GM12873 (cell line): ENCODE measurements around the gene SPRR5.
A peak's percentile ranks its signal among the peaks of the same experiment; 100 is the strongest.

Experiments used
- CTCF ChIP-seq: IDR thresholded peaks from 2 replicates; pipeline ENCODE4 v1.5.1; 2012; ENCODE audit warnings: low read depth, mild to moderate bottlenecking, moderate library complexity, low read length, control low read depth; ENCODE audit not compliant: insufficient read depth; ENCODE audit errors: missing control alignments

Gene SPRR5

DNA sequence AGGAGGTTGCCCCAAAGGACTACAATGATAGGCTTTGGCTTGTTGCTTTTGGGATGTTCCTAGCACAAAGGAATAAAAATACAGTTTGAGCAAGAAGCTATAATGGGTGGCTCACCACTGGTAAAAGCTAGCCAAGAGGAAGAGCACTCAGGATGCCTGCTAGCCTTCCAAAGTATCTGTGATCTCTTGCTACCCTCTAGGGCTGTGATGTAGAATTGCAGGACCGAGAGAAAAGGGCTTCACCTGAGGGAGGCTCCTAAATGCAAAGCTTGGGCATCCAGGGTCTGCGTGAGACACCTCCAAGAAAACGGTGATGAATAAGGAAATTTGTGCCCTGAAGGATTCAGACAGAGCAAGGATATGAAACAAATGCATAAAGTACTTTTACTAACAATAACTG, 20.9 kb upstream of the SPRR5 start:
- peak; percentile 82 for TF ChIP-seq CTCF

DNA sequence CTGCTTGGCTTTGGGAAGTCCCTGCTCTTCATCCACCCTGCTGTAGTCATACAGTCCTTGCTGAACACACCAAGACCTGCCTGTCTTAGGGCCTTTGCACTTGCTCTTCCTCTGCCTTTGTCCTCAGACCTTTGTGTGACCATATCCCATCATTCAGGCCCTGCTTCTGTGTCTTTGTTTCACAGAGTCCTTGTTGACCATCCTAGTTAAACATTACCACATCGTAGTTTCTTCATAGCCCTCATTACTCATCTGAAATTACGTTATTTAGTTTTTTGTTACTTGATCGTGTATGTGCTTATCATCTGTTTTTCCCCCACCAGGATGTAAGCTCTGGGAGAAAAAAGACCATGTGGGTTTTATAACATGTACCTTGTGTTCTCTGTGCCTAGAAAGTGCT, 18.3 kb upstream of the SPRR5 start:
- no peak for TF ChIP-seq CTCF

GRCh38 chr1:152932170-152932811, 14.7 kb upstream of the SPRR5 start:
- TF ChIP-seq CTCF = no peak

DNA sequence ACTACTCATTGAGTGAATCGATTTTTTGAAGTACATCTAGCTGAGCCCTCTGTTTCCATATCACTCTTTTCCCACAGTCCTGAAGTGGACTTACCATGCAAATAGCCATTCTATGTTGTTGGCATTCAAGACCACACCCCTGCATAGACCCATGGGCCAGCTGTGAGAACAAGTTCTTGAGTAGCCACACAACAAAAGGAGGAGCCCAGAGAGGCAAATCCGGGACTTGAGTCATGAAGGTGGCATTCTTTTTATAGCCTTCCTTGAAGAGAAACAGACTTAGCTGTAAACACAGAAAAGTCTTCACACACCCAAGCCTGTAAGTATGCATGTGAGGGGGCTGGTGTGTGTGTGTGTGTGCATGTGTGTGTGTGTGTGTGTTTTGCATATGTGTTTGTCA, 13.8 kb upstream of the SPRR5 start:
- TF ChIP-seq CTCF = no peak

DNA sequence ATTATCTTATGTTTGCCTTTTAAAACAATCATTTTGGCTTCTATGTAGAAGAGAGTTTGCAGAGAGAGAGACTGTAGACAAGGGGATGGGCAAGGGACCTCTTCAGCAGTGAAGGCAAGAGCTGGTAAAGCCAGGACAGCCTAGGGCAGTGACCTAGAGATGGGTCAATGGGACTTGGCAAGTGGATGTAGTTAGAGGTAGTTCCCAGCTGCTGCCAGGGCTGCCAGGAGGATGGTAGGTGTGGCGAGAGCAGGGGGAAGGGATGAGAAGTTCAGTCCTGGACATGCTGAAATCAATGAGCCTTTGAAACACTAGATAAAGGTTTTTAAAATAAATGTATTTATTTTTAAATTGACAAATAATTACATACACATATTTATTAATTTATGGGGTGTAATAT, 6.4 kb upstream of the SPRR5 start:
- TF ChIP-seq CTCF = no peak

- TF ChIP-seq CTCF = peak; percentile 5
These were observed 5.8 kb upstream of the SPRR5 start for GRCh38 chr1:152941037-152941711.

DNA sequence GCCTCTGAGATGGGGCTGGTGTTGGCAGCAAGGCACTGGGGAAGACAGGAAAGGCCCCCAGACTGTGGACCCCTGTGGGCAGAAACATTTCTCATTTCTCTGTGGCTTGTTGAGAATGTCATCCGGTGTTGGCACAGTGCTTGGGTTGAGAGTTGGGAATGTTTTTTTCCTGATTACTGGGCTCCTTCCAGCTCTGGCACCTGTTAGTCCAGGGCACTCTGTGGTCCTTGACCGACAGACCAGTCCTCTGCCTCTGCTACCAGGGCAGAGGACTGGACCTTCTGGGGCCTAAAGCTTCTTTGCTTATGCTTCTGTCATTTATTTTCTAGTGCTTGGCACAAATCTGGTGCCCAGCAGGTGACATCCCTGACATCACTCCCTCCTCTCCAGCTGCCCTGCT, 4.8 kb upstream of the SPRR5 start:
- TF ChIP-seq CTCF = no peak
